Panc1 (cell line): Measurements from ENCODE around the gene SPACA6. TPM values are rescaled to one million over a fixed set of nuclear protein-coding genes. Genes with fewer than 3 reads are reported as not detected.

ENCODE experiments used
- ATAC-seq: fragments of 200-7000 bp; cut with Tn5 transposase; 2 replicates; pipeline ENCODE4 v1.9.1; 2020; ENCODE audit warnings: mild to moderate bottlenecking, moderate library complexity
- BruUV-seq: library from RNA; stranded (reverse); fragments of 400-500 nt; replicated peaks from 2 replicates; lab custom pipeline; 2021; lab: Mats Ljungman, UMichigan
- CTCF ChIA-PET: fragments of 300-600 bp; sonication (Branson Sonifier 250); formaldehyde crosslinking; loops from one replicate; lab custom pipeline; 2022; ENCODE audit warnings: antibody characterized with exemption; lab: Charles Lee
- POLR2A ChIA-PET: fragments of 300-600 bp; sonication (Branson Sonifier 250); formaldehyde crosslinking; loops from one replicate; lab custom pipeline; 2022; ENCODE audit warnings: antibody characterized with exemption; lab: Charles Lee
- DNase-seq: peaks from one replicate; pipeline ENCODE4 v3.0.0-alpha.2; 2010; ENCODE audit warnings: low read depth, low spot score
- H3K27ac ChIP-seq: 2 replicates; pipeline ENCODE4 v1.5.1; 2011; ENCODE audit warnings: mild to moderate bottlenecking, low read length, inconsistent platforms
- H3K27me3 ChIP-seq: fragments of 200-500 bp; sonication (Bioruptor generic); 2 replicates; pipeline ENCODE4 v1.6.0; 2014; ENCODE audit warnings: low read length, inconsistent platforms; ENCODE audit not compliant: control insufficient read depth, insufficient read depth
- H3K36me3 ChIP-seq: fragments of 200-500 bp; sonication (Bioruptor generic); 2 replicates; pipeline ENCODE4 v1.5.1; 2014; ENCODE audit warnings: inconsistent platforms, mild to moderate bottlenecking, low read length, moderate library complexity; ENCODE audit not compliant: control insufficient read depth, insufficient read depth
- H3K4me1 ChIP-seq: 2 replicates; pipeline ENCODE4 v1.5.1; 2011; ENCODE audit warnings: inconsistent platforms, mild to moderate bottlenecking, low read length, moderate library complexity; ENCODE audit not compliant: control insufficient read depth, insufficient read depth
- H3K4me3 ChIP-seq, 2 experiments: 2 replicates each; pipeline ENCODE4 v1.5.1; 2011 to 2012; ENCODE audit warnings: low read depth in 2 of 2, low read length in 2 of 2, mild to moderate bottlenecking in 2 of 2, inconsistent platforms in 1 of 2, moderate library complexity in 1 of 2
- H3K9me3 ChIP-seq: fragments of 200-500 bp; sonication (Bioruptor generic); 2 replicates; pipeline ENCODE4 v1.5.1; 2014; ENCODE audit warnings: low read depth, mild to moderate bottlenecking, inconsistent platforms, low read length, moderate library complexity; ENCODE audit not compliant: control insufficient read depth, insufficient read depth
- POLR2AphosphoS5 ChIP-seq: IDR thresholded peaks from 2 replicates; pipeline ENCODE4 v1.6.1; 2012; ENCODE audit warnings: mild to moderate bottlenecking, low read depth, low read length, moderate library complexity
- SIN3A ChIP-seq: IDR thresholded peaks from 2 replicates; pipeline ENCODE4 v1.6.1; 2012; ENCODE audit warnings: low read depth, mild to moderate bottlenecking, low read length, moderate library complexity, borderline replicate concordance; ENCODE audit not compliant: insufficient read depth
- TCF7L2 ChIP-seq: IDR thresholded peaks from 2 replicates; pipeline ENCODE4 v1.6.1; 2011; ENCODE audit warnings: mild to moderate bottlenecking, low read depth, low read length, inconsistent platforms
- in situ Hi-C: cut with HindIII; loops from 2 replicates; pipeline ENCODE4 v1.10.0; 2016; ENCODE audit warnings: low sequenced_read_pairs, low pct_unique_long_range_greater_than_20kb
- intact Hi-C: fragments of 100-400 bp; cut with micrococcal nuclease; formaldehyde crosslinking; loops from one replicate; pipeline ENCODE4 v1.10.0; 2022; ENCODE audit not compliant: unreplicated experiment
- total RNA-seq: library from RNA; stranded (reverse); gene quantifications from one replicate; pipeline ENCODE4 v1.2.1, GENCODE V29; 2021; ENCODE audit not compliant: unreplicated experiment
- TF ChIP-seq, protein P1 (sequence below), 2 experiments: IDR thresholded peaks; 2 replicates each; pipeline ENCODE4 v1.6.1; 2011 to 2012; ENCODE audit warnings: low read depth in 2 of 2, control low read depth in 1 of 2, low read length in 1 of 2, mild to moderate bottlenecking in 1 of 2, moderate library complexity in 1 of 2; ENCODE audit not compliant: insufficient read depth in 1 of 2
- TF ChIP-seq, protein P2 (sequence below): fragments of 450-650 bp; IDR thresholded peaks from 2 replicates; pipeline ENCODE4 v1.5.1; 2017; ENCODE audit warnings: mild to moderate bottlenecking

Gene SPACA6
- total RNA-seq, 1 experiment from 2014 or later = 14.3 TPM

DNA sequence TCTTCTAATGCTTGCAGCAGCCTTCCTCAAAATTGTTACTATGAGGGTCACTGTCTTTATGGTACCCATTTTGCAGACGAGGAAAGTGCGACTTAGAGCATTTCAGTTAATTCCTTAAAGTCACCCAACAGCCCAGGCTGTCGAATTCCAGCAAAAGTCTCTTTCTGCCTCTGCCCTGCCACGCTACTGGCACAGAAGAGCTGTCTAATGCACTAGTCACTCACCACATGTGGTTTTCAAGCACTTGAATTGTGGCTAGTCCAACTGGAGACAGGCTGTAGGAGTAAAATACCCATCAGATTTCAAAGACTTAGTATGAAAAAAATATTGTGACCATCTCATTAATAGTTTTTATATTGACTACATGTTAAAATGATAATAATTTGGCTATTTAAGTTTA lies 56.8 kb downstream of the SPACA6 start:
- ChIA-PET POLR2A (no interaction called here), CTCF (no interaction called here)
- no peaks in the 10 kb centered on the region for H3K36me3 ChIP-seq
- H3K27me3 ChIP-seq = no peaks in the 10 kb centered on the region
- TF ChIP-seq TCF7L2 (no peak), POLR2AphosphoS5 (no peak), SIN3A (no peak)
- TF ChIP-seq, protein P1, sequence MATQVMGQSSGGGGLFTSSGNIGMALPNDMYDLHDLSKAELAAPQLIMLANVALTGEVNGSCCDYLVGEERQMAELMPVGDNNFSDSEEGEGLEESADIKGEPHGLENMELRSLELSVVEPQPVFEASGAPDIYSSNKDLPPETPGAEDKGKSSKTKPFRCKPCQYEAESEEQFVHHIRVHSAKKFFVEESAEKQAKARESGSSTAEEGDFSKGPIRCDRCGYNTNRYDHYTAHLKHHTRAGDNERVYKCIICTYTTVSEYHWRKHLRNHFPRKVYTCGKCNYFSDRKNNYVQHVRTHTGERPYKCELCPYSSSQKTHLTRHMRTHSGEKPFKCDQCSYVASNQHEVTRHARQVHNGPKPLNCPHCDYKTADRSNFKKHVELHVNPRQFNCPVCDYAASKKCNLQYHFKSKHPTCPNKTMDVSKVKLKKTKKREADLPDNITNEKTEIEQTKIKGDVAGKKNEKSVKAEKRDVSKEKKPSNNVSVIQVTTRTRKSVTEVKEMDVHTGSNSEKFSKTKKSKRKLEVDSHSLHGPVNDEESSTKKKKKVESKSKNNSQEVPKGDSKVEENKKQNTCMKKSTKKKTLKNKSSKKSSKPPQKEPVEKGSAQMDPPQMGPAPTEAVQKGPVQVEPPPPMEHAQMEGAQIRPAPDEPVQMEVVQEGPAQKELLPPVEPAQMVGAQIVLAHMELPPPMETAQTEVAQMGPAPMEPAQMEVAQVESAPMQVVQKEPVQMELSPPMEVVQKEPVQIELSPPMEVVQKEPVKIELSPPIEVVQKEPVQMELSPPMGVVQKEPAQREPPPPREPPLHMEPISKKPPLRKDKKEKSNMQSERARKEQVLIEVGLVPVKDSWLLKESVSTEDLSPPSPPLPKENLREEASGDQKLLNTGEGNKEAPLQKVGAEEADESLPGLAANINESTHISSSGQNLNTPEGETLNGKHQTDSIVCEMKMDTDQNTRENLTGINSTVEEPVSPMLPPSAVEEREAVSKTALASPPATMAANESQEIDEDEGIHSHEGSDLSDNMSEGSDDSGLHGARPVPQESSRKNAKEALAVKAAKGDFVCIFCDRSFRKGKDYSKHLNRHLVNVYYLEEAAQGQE (IDR thresholded peaks at IDR 0.05; ENCODE audit: insufficient read depth in 1 of 2, low read depth in 2 of 2, low read length in 1 of 2) = no peak
- TF ChIP-seq, protein P2, sequence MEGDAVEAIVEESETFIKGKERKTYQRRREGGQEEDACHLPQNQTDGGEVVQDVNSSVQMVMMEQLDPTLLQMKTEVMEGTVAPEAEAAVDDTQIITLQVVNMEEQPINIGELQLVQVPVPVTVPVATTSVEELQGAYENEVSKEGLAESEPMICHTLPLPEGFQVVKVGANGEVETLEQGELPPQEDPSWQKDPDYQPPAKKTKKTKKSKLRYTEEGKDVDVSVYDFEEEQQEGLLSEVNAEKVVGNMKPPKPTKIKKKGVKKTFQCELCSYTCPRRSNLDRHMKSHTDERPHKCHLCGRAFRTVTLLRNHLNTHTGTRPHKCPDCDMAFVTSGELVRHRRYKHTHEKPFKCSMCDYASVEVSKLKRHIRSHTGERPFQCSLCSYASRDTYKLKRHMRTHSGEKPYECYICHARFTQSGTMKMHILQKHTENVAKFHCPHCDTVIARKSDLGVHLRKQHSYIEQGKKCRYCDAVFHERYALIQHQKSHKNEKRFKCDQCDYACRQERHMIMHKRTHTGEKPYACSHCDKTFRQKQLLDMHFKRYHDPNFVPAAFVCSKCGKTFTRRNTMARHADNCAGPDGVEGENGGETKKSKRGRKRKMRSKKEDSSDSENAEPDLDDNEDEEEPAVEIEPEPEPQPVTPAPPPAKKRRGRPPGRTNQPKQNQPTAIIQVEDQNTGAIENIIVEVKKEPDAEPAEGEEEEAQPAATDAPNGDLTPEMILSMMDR = no peak
- no peaks in the 10 kb centered on the region for H3K9me3 ChIP-seq
- no peak for ATAC-seq
- BruUV-seq = no TSS peak
- no peak for DNase-seq
- no peak overlapping the region for H3K27ac ChIP-seq
- no peak overlapping the region for H3K4me3 ChIP-seq
- in situ Hi-C loops = no loop called here
- intact Hi-C loops = no loop called here
- no peaks in the 10 kb centered on the region for H3K4me1 ChIP-seq

DNA sequence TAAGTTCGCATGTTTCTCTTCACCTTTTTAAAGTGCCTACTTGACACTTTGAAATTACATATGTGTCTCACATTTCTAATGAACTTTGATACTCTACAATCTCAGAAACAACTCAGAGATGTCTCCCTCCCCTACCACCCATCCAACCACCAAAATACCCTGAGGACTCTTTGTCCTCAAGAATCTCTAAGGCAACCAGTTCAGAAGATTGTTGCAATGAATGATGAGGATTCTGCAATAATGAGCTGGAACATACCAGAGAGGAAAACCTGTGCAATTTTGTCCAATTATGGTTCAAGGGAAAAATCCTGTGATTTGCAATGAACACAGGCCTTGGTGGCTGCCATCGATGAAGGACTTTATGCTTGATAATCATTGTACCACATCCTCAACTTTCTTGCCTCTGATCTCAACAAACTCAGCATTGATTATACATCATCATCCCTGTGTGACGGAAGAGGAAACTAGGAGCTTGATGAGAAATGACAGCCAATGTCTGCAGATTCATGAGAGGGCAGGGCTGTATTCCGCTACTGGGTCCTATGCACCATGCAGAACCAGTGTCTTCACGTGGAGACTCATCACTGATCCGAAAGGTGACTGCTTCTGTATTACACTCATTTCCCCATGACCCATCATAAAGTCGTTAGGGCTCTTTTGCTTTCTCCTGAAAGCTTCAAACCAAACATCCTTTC lies 57.4 kb downstream of the SPACA6 start:
- Histone ChIP-seq H3K9me3 (no peaks in the 10 kb centered on the region), H3K4me3 (no peak overlapping the region), H3K4me1 (no peaks in the 10 kb centered on the region), H3K36me3 (no peaks in the 10 kb centered on the region), H3K27ac (no peak overlapping the region), H3K27me3 (no peaks in the 10 kb centered on the region)
- intact Hi-C loops (no loop called here), in situ Hi-C loops (no loop called here)
- CTCF ChIA-PET = no interaction called here
- TF ChIP-seq POLR2AphosphoS5 (no peak), SIN3A (no peak), TCF7L2 (no peak)
- TF ChIP-seq, protein P1 (IDR thresholded peaks at IDR 0.05; ENCODE audit: insufficient read depth in 1 of 2, low read depth in 2 of 2, low read length in 1 of 2) = no peak
- TF ChIP-seq, protein P2 = no peak
- no TSS peak for BruUV-seq
- ATAC-seq (no peak), DNase-seq (no peak)
- POLR2A ChIA-PET = no interaction called here
